NB4 (cell line): ENCODE measurements around the gene MRI1.

Experiments
- TF ChIP-seq, protein P1 (sequence below): IDR thresholded peaks from one replicate; pipeline ENCODE4 v1.5.1; 2012; ENCODE audit warnings: low read depth, low read length
- TF ChIP-seq, protein P2 (sequence below): IDR thresholded peaks from 2 replicates; pipeline ENCODE4 v1.6.1; 2011; ENCODE audit warnings: low read depth, low read length

DNA sequence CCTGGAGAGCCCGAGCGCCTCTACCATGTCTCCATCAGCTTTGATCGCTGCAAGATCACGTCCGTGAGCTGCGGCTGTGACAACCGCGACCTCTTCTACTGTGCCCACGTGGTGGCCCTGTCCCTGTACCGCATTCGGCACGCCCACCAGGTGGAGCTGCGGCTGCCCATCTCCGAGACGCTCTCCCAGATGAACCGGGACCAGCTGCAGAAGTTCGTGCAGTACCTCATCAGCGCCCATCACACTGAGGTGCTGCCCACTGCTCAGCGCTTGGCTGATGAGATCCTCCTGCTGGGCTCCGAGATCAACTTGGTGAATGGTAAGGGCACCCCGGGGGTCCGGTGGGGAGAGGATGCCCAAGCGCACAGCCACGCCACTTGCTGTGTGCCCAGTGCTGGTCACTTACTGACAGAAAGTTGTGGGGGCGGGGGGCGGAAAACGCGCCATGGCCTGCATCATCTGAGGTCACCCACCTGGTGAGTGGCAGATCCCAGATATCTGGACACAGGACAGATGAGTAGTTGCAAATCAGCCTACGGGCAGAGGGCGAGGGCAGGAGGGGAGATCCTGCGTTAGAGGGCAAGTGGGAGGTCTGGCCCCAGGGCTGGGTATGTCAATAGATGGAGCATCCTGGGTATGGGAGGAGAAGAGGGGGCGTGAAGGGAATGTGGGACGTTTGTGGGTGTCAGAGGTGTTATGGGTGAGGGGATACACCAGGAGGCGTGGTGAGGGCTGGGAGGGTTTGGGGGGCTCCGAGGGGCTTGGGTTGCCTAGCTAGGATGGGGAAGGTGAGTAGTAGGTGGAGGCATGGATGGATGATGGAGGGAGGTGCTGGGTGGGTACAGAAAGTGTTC, 40.7 kb downstream of the MRI1 start:
- TF ChIP-seq, protein P1, sequence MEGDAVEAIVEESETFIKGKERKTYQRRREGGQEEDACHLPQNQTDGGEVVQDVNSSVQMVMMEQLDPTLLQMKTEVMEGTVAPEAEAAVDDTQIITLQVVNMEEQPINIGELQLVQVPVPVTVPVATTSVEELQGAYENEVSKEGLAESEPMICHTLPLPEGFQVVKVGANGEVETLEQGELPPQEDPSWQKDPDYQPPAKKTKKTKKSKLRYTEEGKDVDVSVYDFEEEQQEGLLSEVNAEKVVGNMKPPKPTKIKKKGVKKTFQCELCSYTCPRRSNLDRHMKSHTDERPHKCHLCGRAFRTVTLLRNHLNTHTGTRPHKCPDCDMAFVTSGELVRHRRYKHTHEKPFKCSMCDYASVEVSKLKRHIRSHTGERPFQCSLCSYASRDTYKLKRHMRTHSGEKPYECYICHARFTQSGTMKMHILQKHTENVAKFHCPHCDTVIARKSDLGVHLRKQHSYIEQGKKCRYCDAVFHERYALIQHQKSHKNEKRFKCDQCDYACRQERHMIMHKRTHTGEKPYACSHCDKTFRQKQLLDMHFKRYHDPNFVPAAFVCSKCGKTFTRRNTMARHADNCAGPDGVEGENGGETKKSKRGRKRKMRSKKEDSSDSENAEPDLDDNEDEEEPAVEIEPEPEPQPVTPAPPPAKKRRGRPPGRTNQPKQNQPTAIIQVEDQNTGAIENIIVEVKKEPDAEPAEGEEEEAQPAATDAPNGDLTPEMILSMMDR = peak; percentile 17
- TF ChIP-seq, protein P2, sequence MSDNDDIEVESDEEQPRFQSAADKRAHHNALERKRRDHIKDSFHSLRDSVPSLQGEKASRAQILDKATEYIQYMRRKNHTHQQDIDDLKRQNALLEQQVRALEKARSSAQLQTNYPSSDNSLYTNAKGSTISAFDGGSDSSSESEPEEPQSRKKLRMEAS = no peak
